Amniotic epithelial cell (primary cell): ENCODE results near the gene ZNF827.

Source experiments
- DNase-seq: peaks from one replicate; pipeline ENCODE4 v3.0.0-alpha.2; 2010; ENCODE audit warnings: low read depth

Gene ZNF827

GRCh38 chr4:145887241-145887991 is 51.2 kb downstream of the ZNF827 start:
- peak; percentile 42 for DNase-seq

GRCh38 chr4:145886871-145887240 is 51.8 kb downstream of the ZNF827 start:
- DNase-seq, result no peak

- no peak for DNase-seq
These were observed 53.0 kb downstream of the ZNF827 start for GRCh38 chr4:145885666-145886065.

- DNase-seq, result no peak
These were observed 53.8 kb downstream of the ZNF827 start for GRCh38 chr4:145884775-145885174.

DNA sequence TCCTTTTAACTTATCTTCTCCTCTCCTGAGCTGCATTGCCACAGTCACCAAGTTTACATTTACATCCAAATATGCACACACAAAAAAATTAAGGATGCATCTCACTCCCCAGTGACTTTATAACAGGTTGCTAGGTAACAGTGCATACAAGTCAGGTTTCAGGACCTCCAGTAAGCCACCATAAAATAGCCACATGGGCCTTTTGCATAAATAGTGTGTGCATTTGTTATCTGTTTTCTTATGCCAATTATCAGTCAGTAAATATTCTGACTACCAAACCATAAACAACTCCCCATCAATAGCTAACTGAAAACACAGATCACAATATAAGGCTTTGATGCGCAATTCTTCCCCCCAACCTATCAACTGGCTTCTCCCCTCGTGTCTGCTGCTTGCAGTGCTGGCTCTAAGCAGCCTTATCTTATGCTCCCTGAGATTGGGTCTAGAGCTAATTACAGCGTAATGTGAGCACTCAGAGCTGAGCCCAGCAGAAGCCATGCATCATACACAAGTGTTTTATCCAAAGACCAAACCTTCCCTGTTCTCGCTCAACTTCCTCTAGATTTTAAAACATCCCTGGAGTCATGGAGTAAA is 55.4 kb downstream of the ZNF827 start:
- no peak for DNase-seq

- no peak for DNase-seq
These were observed 56.0 kb downstream of the ZNF827 start for GRCh38 chr4:145882604-145883003.

DNA sequence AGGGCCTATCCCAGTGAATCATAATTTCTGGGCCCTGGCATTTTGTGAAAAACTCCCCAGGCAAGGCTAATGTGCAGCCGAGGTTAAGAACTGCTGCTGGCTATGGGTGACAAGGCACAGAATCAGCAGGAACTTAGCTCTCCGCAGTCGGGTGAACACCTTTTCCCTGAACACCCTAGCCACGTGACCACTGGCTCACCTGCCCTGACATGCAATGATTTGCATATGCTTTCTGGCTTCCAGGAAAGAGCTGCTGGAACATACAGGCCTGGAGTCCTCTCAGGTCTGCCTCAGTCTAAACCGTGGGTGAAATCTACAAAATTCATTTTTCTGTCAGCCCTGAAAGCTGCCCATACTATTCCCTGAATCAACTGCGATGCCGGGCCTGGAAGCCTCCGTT is 56.6 kb downstream of the ZNF827 start:
- no peak for DNase-seq

GRCh38 chr4:145881576-145881975 is 57.0 kb downstream of the ZNF827 start:
- DNase-seq, result no peak

- no peak for DNase-seq
These were observed 58.2 kb downstream of the ZNF827 start for GRCh38 chr4:145880355-145880960.

DNA sequence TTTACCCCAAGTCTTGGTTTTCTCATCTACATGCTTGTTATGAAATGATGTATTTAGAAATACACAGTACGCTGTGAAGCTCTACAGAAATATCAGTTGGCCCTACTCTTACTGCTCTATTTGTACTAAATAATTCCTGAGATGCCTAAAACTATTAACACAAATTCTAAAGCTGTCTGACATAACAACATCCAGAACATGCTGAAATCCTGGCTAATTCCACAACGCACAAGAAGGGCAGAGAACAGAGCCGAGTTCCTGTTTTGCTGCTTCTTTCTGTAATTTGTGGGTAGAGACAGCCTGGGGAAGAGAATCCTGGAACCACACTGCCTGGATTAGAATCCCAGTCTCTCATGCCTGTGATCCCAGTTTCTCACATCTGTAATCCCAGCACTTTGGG is 59.0 kb downstream of the ZNF827 start:
- DNase-seq, result peak; percentile 82

DNA sequence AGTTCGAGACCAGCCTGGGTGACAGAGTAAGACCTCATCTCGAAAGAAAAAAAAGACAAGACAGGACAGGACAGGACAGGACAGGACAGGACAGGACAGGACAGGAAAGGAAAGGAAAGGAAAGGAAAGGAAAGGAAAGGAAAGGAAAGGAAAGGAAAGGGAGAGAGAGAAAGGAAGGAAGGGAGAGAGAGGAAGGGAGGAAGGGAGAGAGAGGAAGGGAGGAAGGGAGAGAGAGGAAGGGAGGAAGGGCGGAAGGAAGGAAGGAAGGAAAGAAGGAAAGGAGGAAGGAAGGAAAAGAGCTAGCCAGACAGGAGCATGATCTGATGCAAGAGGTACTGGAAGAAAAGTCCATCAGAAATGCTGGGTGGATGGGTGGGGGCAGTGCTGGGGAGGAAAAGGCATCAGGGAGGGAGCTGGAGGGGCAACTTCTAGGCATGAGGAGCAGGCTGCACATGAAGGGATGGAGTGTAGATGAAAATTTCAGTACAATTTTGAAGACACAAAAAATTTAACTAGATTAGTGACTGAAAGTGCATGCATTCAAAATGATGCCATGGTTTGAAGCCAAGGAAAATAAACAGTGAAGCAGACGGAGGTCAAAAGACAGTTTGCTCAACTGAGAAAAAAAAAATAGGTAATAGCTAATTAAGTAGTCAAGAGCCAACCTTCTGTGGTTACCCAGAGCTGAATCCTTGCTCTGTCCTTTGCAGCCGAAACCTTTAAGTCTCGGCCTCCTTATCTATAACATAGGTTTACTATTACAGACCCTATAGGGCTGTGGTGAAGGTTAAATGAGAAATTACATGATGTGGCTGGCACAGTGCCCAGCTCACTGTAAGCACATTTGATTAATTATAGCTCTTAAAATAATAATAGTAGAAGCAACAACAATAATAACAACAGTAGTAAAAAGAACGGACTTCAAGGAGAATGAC is 59.9 kb downstream of the ZNF827 start:
- DNase-seq, result peak; percentile 46

- DNase-seq, result no peak
These were observed 62.0 kb downstream of the ZNF827 start for GRCh38 chr4:145876531-145877180.

GRCh38 chr4:145873901-145874300 is 64.7 kb downstream of the ZNF827 start:
- no peak for DNase-seq

GRCh38 chr4:145871209-145871608 is 67.4 kb downstream of the ZNF827 start:
- no peak for DNase-seq

DNA sequence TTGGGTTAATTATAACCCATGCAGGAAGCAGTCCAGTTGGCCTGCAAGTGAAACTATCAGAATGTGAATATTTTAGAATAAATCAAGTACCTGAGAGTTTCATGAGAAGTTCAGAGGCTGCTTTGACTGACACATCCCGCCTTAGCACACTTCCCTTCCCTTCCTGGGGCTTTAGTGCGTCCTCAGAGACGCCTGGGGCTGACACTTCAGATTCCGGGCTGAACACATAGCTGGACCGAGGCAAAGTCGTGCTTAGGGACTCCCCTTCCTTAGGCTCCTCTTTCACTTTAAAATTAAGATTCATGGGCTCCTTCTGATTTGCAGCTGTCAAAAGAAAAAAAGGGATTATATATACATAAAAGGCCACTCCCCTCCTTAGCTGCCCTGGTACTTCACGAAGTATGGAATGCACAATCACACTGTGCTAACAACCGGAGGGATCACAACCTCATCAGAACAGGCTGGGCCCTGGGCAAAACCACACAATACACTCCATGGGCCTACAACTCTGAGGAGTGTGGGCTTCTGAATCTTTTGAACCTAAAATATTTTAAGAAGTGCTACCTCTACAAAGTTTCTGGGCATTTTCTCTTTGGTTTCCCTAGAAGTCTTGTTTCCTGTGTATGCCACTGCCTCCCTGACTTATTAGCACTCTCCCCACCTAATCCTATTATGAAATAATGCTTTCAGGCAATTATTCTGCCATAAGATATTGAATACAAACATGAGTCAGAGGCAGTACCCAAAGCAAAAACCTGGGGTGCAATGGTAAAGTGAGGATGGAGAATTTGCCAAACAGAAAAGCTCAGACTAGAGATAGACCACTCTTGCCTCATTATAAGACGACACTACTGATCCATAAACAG is 68.2 kb downstream of the ZNF827 start:
- DNase-seq, result peak; percentile 38

GRCh38 chr4:145868637-145869409 is 69.8 kb downstream of the ZNF827 start:
- DNase-seq, result peak; percentile 33

DNA sequence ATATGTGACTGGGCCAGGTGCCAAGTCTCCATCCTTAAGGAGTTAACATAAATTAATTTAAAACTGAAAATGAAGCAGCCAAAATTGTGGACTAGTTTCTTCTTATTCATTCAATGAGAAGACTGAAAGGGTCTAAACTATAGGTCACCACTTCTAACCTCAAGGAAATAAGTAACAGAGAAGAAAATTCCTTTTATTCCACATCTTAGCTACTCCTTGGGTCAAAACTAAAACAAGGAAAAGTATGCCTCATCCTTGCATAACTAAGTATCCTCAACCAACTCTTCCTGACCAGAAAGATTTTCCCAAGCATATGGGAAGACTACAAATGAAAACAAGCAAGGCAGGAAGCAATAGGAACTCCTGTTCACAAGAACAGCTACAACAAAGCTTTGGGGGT is 71.2 kb downstream of the ZNF827 start:
- no peak for DNase-seq

DNA sequence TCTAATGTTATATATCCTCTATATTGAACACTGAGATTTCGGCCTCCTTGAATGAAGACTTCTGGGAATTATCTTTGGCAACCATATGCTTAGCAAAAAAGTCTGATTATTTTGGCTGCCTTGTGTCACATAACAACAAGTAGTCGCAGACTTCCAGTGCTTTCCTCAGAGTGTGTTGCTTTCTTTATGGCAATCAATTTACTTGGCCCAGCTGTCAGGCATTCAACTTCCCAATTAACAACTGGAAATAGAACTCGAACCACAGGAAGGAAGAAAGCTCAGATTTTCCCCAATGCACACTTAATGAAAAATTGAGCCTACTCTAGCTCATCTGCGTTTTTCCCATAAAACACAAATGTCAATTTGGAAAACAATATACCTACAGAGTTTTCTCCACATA is 71.6 kb downstream of the ZNF827 start:
- DNase-seq, result no peak

- DNase-seq, result no peak
These were observed 73.2 kb downstream of the ZNF827 start for GRCh38 chr4:145865274-145865941.

- no peak for DNase-seq
These were observed 75.4 kb downstream of the ZNF827 start for GRCh38 chr4:145863191-145863590.
